Natural killer cell (primary cell): ENCODE results near the gene TRIM3. TPM values are rescaled to one million over a fixed set of nuclear protein-coding genes. Genes with fewer than 3 reads are reported as not detected.
A peak's percentile ranks its signal among the peaks of the same experiment; 100 is the strongest.

Experiments used
- ATAC-seq, 3 donors: fragments of 150-1000 bp in 2 of 3; fragments of 200-7000 bp in 1 of 3; cut with Tn5 transposase; 1 replicate in 1 of 3; 2 replicates in 2 of 3; pipeline ENCODE4 v1.10.0; 2021; ENCODE audit warnings: mild to moderate bottlenecking in 2 of 3, moderate library complexity in 2 of 3
- DNase-seq, 2 donors: peaks; one replicate each; pipeline versions ENCODE4 v3.0.0 to v3.0.0-alpha.2; 2013 to 2021; ENCODE audit warnings: mixed read lengths in 1 of 2
- H3K27ac ChIP-seq: one replicate; pipeline ENCODE4 v1.5.1; 2013; ENCODE audit warnings: mild to moderate bottlenecking, low read length
- H3K27me3 ChIP-seq: one replicate; pipeline ENCODE4 v1.6.1; 2013; ENCODE audit warnings: low read length; ENCODE audit not compliant: control insufficient read depth, insufficient read depth
- H3K36me3 ChIP-seq: one replicate; pipeline ENCODE4 v1.6.1; 2013; ENCODE audit warnings: low read length; ENCODE audit not compliant: control insufficient read depth, insufficient read depth
- H3K4me1 ChIP-seq: one replicate; pipeline ENCODE4 v1.6.1; 2013; ENCODE audit warnings: low read length; ENCODE audit not compliant: control insufficient read depth, insufficient read depth
- H3K4me3 ChIP-seq: one replicate; pipeline ENCODE4 v1.5.1; 2013; ENCODE audit warnings: low read length
- H3K9me3 ChIP-seq: one replicate; pipeline ENCODE4 v1.6.1; 2013; ENCODE audit warnings: low read length; ENCODE audit not compliant: control insufficient read depth, insufficient read depth
- H3K27ac Mint-ChIP-seq, 2 donors: one replicate each; pipeline ENCODE4 v1.8.0; 2022; ENCODE audit warnings: mild to moderate bottlenecking in 2 of 2, mixed read lengths in 2 of 2, moderate library complexity in 1 of 2
- H3K27me3 Mint-ChIP-seq, 2 donors: one replicate each; pipeline ENCODE4 v1.8.0; 2022; ENCODE audit warnings: low read depth in 2 of 2, mixed read lengths in 2 of 2
- H3K36me3 Mint-ChIP-seq: one replicate; pipeline ENCODE4 v1.8.0; 2022; ENCODE audit warnings: mixed read lengths
- H3K4me1 Mint-ChIP-seq, 2 donors: one replicate each; pipeline ENCODE4 v1.8.0; 2022; ENCODE audit warnings: mixed read lengths in 2 of 2
- H3K4me3 Mint-ChIP-seq: one replicate; pipeline ENCODE4 v1.8.0; 2022; ENCODE audit warnings: mild to moderate bottlenecking, moderate library complexity, mixed read lengths
- H3K9me3 Mint-ChIP-seq, 2 donors: one replicate each; pipeline ENCODE4 v1.8.0; 2022; ENCODE audit warnings: mixed read lengths in 2 of 2
- WGBS: methylation state at CpG from one replicate; pipeline ENCODE4 v1.1.7; 2013; ENCODE audit warnings: missing lambda C conversion rate; ENCODE audit not compliant: insufficient coverage; 5-methylcytosine and 5-hydroxymethylcytosine counted together
- intact Hi-C: fragments of 100-400 bp; cut with micrococcal nuclease; formaldehyde crosslinking; loops from one replicate; pipeline ENCODE4 v1.14.2; 2022
- total RNA-seq, 4 donors: library from RNA; stranded (reverse); fragments of 120-200 nt in 1 of 4; gene quantifications; one replicate each; pipeline versions ENCODE4 v1.2.3 to v1.2.4, GENCODE V29; 2013 to 2022
- TF ChIP-seq, protein P1 (sequence below): fragments of 200-600 bp; IDR thresholded peaks from one replicate; pipeline ENCODE4 v1.8.0; 2022; ENCODE audit warnings: antibody characterized with exemption

The TRIM3 gene
- total RNA-seq, 3 donors from 2014 or later (not counting 1 experiment from before 2014, with no cell fraction given), result 26.4 to 30.9 (median 26.5) TPM

DNA sequence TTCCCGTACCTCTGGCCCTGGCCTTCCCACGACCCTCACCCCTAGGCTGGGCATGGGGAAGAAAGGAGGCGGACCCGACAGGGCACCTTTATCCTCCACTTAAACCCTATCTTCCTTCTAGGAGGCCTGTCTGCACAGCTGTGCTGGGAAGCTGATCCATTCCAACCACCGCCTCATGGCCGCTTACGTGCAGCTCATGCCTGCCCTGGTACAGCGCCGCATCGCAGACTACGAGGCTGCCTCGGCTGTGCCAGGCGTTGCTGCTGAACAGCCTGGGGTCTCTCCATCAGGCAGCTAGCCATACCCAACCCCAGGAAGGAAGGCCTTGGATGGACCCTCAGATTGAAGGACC, 8.2 kb upstream of the TRIM3 start:
- Mint-ChIP-seq H3K36me3 (no peaks in the 10 kb centered on the region), H3K4me3 (peak overlapping the region; percentile 91), H3K27me3 (no peaks in the 10 kb centered on the region), H3K27ac (peak overlapping the region; percentile 95 to 99), H3K4me1 (peaks cover 32 to 37% of the 10 kb centered on the region in 2 donors), H3K9me3 (no peaks in the 10 kb centered on the region)
- TF ChIP-seq, protein P1, sequence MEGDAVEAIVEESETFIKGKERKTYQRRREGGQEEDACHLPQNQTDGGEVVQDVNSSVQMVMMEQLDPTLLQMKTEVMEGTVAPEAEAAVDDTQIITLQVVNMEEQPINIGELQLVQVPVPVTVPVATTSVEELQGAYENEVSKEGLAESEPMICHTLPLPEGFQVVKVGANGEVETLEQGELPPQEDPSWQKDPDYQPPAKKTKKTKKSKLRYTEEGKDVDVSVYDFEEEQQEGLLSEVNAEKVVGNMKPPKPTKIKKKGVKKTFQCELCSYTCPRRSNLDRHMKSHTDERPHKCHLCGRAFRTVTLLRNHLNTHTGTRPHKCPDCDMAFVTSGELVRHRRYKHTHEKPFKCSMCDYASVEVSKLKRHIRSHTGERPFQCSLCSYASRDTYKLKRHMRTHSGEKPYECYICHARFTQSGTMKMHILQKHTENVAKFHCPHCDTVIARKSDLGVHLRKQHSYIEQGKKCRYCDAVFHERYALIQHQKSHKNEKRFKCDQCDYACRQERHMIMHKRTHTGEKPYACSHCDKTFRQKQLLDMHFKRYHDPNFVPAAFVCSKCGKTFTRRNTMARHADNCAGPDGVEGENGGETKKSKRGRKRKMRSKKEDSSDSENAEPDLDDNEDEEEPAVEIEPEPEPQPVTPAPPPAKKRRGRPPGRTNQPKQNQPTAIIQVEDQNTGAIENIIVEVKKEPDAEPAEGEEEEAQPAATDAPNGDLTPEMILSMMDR, result no peak
- Histone ChIP-seq H3K4me1 (peaks cover 22% of the 10 kb centered on the region), H3K36me3 (peaks cover 45% of the 10 kb centered on the region), H3K4me3 (peak overlapping the region; percentile 74), H3K9me3 (no peaks in the 10 kb centered on the region), H3K27ac (peak overlapping the region; percentile 95), H3K27me3 (no peaks in the 10 kb centered on the region)
- 17% methylated on average over 13 of the region's 13 CpGs for WGBS
- intact Hi-C loops, result loop anchor here (1.0 to 5.0 kb wide), 6 partner anchors 92 to 795 kb away; partner anchors contain the start of genes FHIP1B, MRPL17, SMPD1 and TRIM22
- ATAC-seq, result peak in 2 of 3 donors; percentile 1 to 4
- no peak for DNase-seq

DNA sequence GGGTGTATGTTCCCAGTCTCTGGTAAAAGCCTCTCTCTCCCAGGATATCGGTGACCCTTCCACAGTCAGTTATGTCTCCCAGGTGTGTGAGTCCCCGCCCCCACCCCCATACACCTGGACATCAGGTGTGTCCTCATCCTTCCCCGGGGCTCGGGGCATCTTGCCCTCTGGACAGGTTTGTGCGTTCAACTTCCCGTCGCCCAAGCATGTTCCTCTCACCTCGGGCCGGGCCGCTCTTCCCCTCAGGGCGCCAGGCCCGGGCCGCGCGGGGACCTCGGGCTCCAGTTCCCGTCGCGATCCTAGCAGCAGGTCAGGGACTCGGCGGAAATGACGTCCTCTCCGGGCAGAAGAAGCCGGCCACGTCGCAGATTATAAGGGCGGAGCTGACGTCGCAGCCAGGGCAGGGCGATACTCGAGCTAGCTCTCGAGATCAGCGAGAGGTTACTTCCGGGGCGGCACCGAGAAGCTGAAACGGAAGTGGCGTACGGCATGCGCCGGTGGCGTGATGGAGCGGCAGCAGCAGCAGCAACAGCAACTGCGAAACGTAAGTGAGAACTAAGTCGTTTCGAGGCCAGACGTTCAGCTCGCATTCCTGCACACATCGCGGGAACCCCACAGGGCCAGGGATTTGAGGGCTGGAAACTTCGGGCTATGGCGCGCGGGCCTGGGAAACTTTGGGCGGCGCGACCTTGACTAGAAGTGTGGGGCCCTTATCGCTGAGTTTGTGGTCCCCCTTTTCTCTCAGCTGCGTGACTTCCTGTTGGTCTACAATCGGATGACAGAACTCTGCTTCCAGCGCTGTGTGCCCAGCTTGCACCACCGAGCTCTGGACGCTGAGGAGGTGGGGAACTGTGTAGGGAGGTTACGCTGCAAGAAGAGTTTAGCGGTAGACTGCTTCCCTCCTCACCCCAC, 7.5 kb upstream of the TRIM3 start, which contains the start of the genes ARFIP2 and TIMM10B:
Gene ARFIP2, minus strand, starts transcription at position 320 of the 912 bp plus-strand sequence. CDS start 910 bp downstream, outside the sequence.
Gene TIMM10B, plus strand, starts transcription at position 490 of the 912 bp plus-strand sequence. Its CDS starts 16 bp downstream, at position 506.
- Mint-ChIP-seq H3K4me3 (peak within 1 kb of the TSS; percentile 91), H3K9me3 (no peaks in the 10 kb centered on the region), H3K4me1 (peaks cover 32 to 37% of the 10 kb centered on the region in 2 donors), H3K27ac (peak within 1 kb of the TSS; percentile 95 to 99), H3K27me3 (no peaks in the 10 kb centered on the region), H3K36me3 (no peaks in the 10 kb centered on the region)
- WGBS, result under 1% methylated on average over 65 of the region's 66 CpGs
- Histone ChIP-seq H3K27ac (peak within 1 kb of the TSS; percentile 95), H3K9me3 (no peaks in the 10 kb centered on the region), H3K36me3 (peaks cover 42% of the 10 kb centered on the region), H3K27me3 (no peaks in the 10 kb centered on the region), H3K4me1 (peaks cover 22% of the 10 kb centered on the region), H3K4me3 (peak within 1 kb of the TSS; percentile 74)
- TF ChIP-seq, protein P1, result no peak
- peak; percentile 95 to 99 for DNase-seq
- intact Hi-C loops, result loop anchor here (1.0 to 5.0 kb wide), 6 partner anchors 91 to 794 kb away; partner anchors contain the start of genes FHIP1B, MRPL17, SMPD1 and TRIM22
- ATAC-seq, result peak; percentile 92 to 98 (median 96)

DNA sequence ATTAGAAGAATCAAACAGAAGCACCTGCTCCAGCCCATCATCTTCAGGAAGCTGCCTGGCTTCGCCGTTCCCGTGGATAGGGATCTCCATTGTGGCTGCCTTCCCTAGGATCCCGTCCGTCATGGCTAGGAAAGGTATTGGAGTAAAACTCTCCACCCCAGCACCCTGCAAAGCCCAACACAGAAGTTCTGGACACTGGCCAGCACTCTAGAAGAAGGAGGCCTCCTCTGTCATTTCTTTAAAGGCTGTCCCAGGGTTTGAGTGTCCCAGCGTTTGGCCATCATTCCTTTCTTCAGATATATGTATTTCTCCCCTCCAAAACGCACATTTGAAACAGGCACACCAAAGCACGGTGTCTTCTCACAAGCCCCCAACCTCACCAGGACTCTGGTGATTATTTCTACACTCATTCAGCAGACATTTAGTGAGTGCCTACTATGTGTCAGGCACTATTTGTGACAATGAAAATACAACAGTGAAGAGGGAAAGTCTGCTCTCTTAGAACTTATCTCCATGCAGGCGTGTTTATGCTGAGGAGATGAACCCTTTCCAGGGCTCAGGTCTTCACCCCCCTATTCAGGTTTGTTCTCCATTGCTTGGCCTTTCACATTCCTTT, 6.7 kb upstream of the TRIM3 start:
- Histone ChIP-seq H3K4me1 (peaks cover 22% of the 10 kb centered on the region), H3K36me3 (peaks cover 37% of the 10 kb centered on the region), H3K9me3 (no peaks in the 10 kb centered on the region), H3K27me3 (no peaks in the 10 kb centered on the region), H3K27ac (peak overlapping the region; percentile 95), H3K4me3 (peak overlapping the region; percentile 74)
- H3K4me1 Mint-ChIP-seq, result peaks cover 32 to 37% of the 10 kb centered on the region in 2 donors
- ATAC-seq (no peak), DNase-seq (no peak)
- H3K27ac Mint-ChIP-seq, result peak overlapping the region; percentile 95 to 99
- TF ChIP-seq, protein P1, result no peak
- H3K9me3 Mint-ChIP-seq, result no peaks in the 10 kb centered on the region
- WGBS, result 90% methylated on average over 8 of the region's 9 CpGs
- intact Hi-C loops, result loop anchor here (2.0 to 5.0 kb wide), 4 partner anchors 126 to 793 kb away; partner anchors contain the start of genes MRPL17, TRIM22 and TRIM5
- H3K36me3 Mint-ChIP-seq, result no peaks in the 10 kb centered on the region
- peak overlapping the region; percentile 91 for H3K4me3 Mint-ChIP-seq
- no peaks in the 10 kb centered on the region for H3K27me3 Mint-ChIP-seq
